Uterus (tissue), 4 donors: ENCODE results near the gene P4HB. TPM values are rescaled to one million over a fixed set of nuclear protein-coding genes. Genes with fewer than 3 reads are reported as not detected.

Experiments used
- DNase-seq, 2 donors: peaks; one replicate each; pipeline ENCODE4 v3.0.0-alpha.2; 2019 to 2020
- H3K27ac ChIP-seq, 2 donors: fragments of 200-600 bp; sonication (generic); 1 replicate in 1 of 2; 2 replicates in 1 of 2; pipeline ENCODE4 v1.5.1; 2016 to 2018
- H3K27me3 ChIP-seq, 2 donors: fragments of 200-600 bp; sonication (generic); one replicate each; pipeline ENCODE4 v1.5.1; 2018 to 2019; ENCODE audit warnings: control low read depth in 1 of 2
- H3K36me3 ChIP-seq, 2 donors: fragments of 200-600 bp; sonication (generic); one replicate each; pipeline ENCODE4 v1.5.1; 2019; ENCODE audit warnings: control low read depth in 1 of 2
- H3K4me1 ChIP-seq, 2 donors: fragments of 200-600 bp; sonication (generic); one replicate each; pipeline ENCODE4 v1.5.1; 2018 to 2019; ENCODE audit warnings: control low read depth in 1 of 2
- H3K4me3 ChIP-seq, 2 donors: fragments of 200-600 bp; sonication (generic); 1 replicate in 1 of 2; 2 replicates in 1 of 2; pipeline ENCODE4 v1.5.1; 2018 to 2019; ENCODE audit warnings: mild to moderate bottlenecking in 1 of 2
- H3K9me3 ChIP-seq, 2 donors: fragments of 200-600 bp; sonication (generic); one replicate each; pipeline ENCODE4 v1.5.1; 2019; ENCODE audit warnings: control low read depth in 1 of 2
- CTCF ChIP-seq, 4 experiments: fragments of 200-600 bp in 2 of 4; fragments of 450-650 bp in 2 of 4; sonication (generic) in 2 of 4; IDR thresholded peaks; one replicate each; pipeline ENCODE4 v1.5.1; 2016 to 2019; ENCODE audit warnings: antibody characterized with exemption in 4 of 4, mild to moderate bottlenecking in 2 of 4, moderate library complexity in 1 of 4
- POLR2A ChIP-seq, 2 donors: fragments of 450-650 bp; IDR thresholded peaks; one replicate each; pipeline ENCODE4 v1.6.1; 2016; ENCODE audit warnings: antibody characterized with exemption in 2 of 2, mild to moderate bottlenecking in 1 of 2, moderate library complexity in 1 of 2
- intact Hi-C: fragments of 100-400 bp; cut with DNase I; formaldehyde crosslinking; loops from one replicate; pipeline ENCODE4 v1.15.1; 2023; ENCODE audit warnings: low total_unique reads
- total RNA-seq, 4 donors: library from RNA; depleted of rRNA in 3 of 4; stranded (reverse); fragments of >200 nt in 3 of 4; gene quantifications; one replicate each; pipeline versions ENCODE4 v1.1.0 to v1.2.4, GENCODE V29; 2014 to 2023
- donor health status: DM: yes; HTN: yes; CAD: no.

The P4HB gene
- total RNA-seq, 4 donors from 2014 or later = 199 to 504 (median 304) TPM

DNA sequence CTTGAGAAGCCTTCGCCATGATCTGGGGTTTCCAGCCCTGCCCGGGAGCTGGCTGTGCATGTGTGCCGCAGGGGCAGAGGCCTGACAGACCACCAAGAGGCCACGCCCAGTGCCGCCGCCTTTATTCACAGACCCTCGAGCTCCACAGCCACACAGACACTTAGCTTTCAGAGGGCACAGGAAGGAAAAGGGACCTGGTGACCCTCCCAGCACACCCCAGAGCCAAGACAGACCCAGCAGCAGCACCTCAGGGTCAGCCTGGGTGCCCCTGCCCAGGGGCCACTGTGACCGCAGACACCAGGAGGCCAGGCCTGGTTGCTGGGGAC is 38.1 kb downstream of the P4HB start:
- no peak for DNase-seq
- H3K4me3 ChIP-seq = no peak overlapping the region
- no peaks in the 10 kb centered on the region for H3K9me3 ChIP-seq
- no peaks in the 10 kb centered on the region for H3K36me3 ChIP-seq
- H3K27me3 ChIP-seq = no peaks in the 10 kb centered on the region
- intact Hi-C loops = no loop called here
- H3K27ac ChIP-seq = no peak overlapping the region
- TF ChIP-seq CTCF (IDR thresholded peaks at IDR 0.05) = no peak
- TF ChIP-seq POLR2A (IDR thresholded peaks at IDR 0.05) = no peak
- H3K4me1 ChIP-seq = no peaks in the 10 kb centered on the region

GRCh38 chr17:81821603-81822311 is 38.6 kb downstream of the P4HB start:
- Histone ChIP-seq H3K9me3 (no peaks in the 10 kb centered on the region), H3K27me3 (no peaks in the 10 kb centered on the region), H3K4me3 (no peak overlapping the region), H3K27ac (no peak overlapping the region), H3K36me3 (no peaks in the 10 kb centered on the region), H3K4me1 (no peaks in the 10 kb centered on the region)
- DNase-seq = peak; percentile 55 to 58
- intact Hi-C loops = no loop called here
- TF ChIP-seq POLR2A (IDR thresholded peaks at IDR 0.05) (no peak), CTCF (IDR thresholded peaks at IDR 0.05) (peak; percentile 8 to 61 (median 34))

DNA sequence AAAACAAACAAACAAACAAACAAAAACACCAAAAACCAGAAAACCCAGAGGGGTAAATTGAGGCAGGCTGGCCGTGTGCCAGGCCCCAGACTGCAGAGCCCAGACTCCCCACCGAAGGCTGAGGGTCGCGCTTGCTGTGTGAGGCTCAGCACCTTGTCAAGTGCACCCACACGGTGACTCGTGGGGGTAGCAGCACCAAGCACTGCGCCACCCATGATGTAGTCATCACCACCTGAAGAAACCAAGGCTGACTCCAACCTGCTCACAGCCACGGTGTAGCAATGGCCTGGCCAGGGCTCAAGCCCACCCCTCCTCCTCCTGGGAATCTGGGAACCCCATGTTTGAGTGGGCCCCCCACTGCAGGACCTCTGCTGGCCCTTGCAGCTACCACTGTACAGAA is 39.2 kb downstream of the P4HB start:
- no peak overlapping the region for H3K27ac ChIP-seq
- no peaks in the 10 kb centered on the region for H3K27me3 ChIP-seq
- H3K4me1 ChIP-seq = no peaks in the 10 kb centered on the region
- H3K36me3 ChIP-seq = no peaks in the 10 kb centered on the region
- H3K4me3 ChIP-seq = no peak overlapping the region
- no peaks in the 10 kb centered on the region for H3K9me3 ChIP-seq
- no peak for DNase-seq
- intact Hi-C loops = no loop called here
- TF ChIP-seq POLR2A (IDR thresholded peaks at IDR 0.05) (no peak), CTCF (IDR thresholded peaks at IDR 0.05) (no peak)

DNA sequence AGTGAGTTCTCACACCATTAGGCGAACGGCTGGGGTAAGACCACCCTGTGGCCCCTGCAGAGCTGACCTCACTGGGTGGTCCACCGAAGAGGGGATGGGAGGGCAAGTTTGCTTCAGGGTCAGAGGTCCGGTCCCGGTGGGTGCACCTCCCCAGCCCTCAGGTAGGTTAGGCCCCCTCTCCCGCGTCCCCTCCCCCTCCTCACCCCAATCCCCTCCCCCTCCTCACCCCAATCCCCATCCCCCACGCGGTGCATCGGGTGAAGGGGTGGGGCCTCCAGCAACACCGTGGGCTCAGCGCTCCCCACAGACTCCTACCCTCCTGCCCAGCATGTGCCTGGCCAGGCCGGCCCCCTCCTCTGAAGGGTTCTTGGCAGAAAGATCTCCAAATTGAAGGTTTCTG is 40.6 kb downstream of the P4HB start:
- Histone ChIP-seq H3K4me1 (no peaks in the 10 kb centered on the region), H3K27ac (no peak overlapping the region), H3K36me3 (no peaks in the 10 kb centered on the region), H3K4me3 (no peak overlapping the region), H3K9me3 (no peaks in the 10 kb centered on the region), H3K27me3 (no peaks in the 10 kb centered on the region)
- no peak for DNase-seq
- intact Hi-C loops = no loop called here
- no peak for TF ChIP-seq CTCF (IDR thresholded peaks at IDR 0.05)
- no peak for TF ChIP-seq POLR2A (IDR thresholded peaks at IDR 0.05)

DNA sequence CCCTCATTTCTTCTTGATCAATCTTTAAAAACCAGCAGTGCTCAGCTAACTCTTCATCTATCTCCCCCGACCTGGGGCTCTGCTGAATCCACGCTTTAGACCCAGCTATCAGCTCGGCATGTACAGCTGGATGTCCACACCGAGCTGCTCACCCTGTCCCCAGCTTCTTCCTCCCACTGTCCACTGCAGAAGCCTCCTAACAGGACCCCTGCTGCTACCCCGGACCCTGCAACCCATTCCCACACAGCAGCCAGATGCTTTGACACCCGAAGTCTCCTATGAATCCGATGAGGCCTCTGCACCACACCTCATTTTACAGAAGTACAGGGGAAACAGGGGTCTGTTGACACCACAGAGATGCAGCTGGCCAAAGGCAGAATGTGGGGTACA is 42.6 kb downstream of the P4HB start:
- intact Hi-C loops = no loop called here
- DNase-seq = no peak
- no peaks in the 10 kb centered on the region for H3K27me3 ChIP-seq
- no peaks in the 10 kb centered on the region for H3K36me3 ChIP-seq
- no peaks in the 10 kb centered on the region for H3K9me3 ChIP-seq
- H3K4me3 ChIP-seq = no peak overlapping the region
- H3K27ac ChIP-seq = no peak overlapping the region
- TF ChIP-seq CTCF (IDR thresholded peaks at IDR 0.05) = no peak
- no peak for TF ChIP-seq POLR2A (IDR thresholded peaks at IDR 0.05)
- no peaks in the 10 kb centered on the region for H3K4me1 ChIP-seq
